Common myeloid progenitor, CD34-positive (primary cell): ENCODE measurements around the gene LTB4R.

Source experiments
- CTCF ChIA-PET: fragments of 350-600 bp; sonication (Branson Sonifier 250); formaldehyde crosslinking; loops from one replicate; lab custom pipeline; 2021; ENCODE audit warnings: antibody characterized with exemption; lab: Charles Lee
- POLR2A ChIA-PET: fragments of 350-600 bp; sonication (Branson Sonifier 250); formaldehyde crosslinking; loops from one replicate; lab custom pipeline; 2021; ENCODE audit warnings: antibody characterized with exemption; lab: Charles Lee
- DNase-seq, 3 donors: peaks; one replicate each; pipeline versions ENCODE4 v3.0.0 to v3.0.0-alpha.2; 2013
- H3K27ac ChIP-seq, 2 experiments: 1 replicate in 1 of 2; 2 replicates in 1 of 2; pipeline ENCODE4 v1.7.0; 2013; ENCODE audit warnings: inconsistent platforms in 2 of 2, low read length in 2 of 2, mild to moderate bottlenecking in 2 of 2, low read depth in 1 of 2, moderate library complexity in 1 of 2; ENCODE audit not compliant: severe bottlenecking in 2 of 2, insufficient read depth in 1 of 2, poor library complexity in 1 of 2
- H3K27me3 ChIP-seq, 5 experiments: replicated peaks in 2 of 5; 1 replicate in 3 of 5; 2 replicates in 2 of 5; pipeline versions ENCODE4 v1.6.1 to v1.7.0; 2013; ENCODE audit warnings: low read length in 4 of 5, mild to moderate bottlenecking in 2 of 5, moderate library complexity in 2 of 5, inconsistent platforms in 1 of 5; ENCODE audit not compliant: insufficient read depth in 5 of 5, control insufficient read depth in 4 of 5
- H3K36me3 ChIP-seq, 4 experiments: 1 replicate in 2 of 4; 2 replicates in 2 of 4; pipeline versions ENCODE4 v1.6.1 to v1.7.0; 2013; ENCODE audit warnings: low read length in 3 of 4, control low read depth in 1 of 4, mild to moderate bottlenecking in 1 of 4; ENCODE audit not compliant: control insufficient read depth in 4 of 4, insufficient read depth in 4 of 4
- H3K4me1 ChIP-seq, 4 experiments: 1 replicate in 3 of 4; 2 replicates in 1 of 4; pipeline versions ENCODE4 v1.6.1 to v1.7.1; 2013; ENCODE audit warnings: low read length in 3 of 4, mild to moderate bottlenecking in 3 of 4, control low read depth in 1 of 4, inconsistent platforms in 1 of 4, moderate library complexity in 1 of 4; ENCODE audit not compliant: control insufficient read depth in 4 of 4, insufficient read depth in 4 of 4; ENCODE audit errors: control extremely low read depth in 1 of 4
- H3K4me3 ChIP-seq, 7 experiments: 1 replicate in 4 of 7; 2 replicates in 3 of 7; pipeline versions ENCODE4 v1.5.1 to v1.7.0; 2013; ENCODE audit warnings: mild to moderate bottlenecking in 7 of 7, low read length in 6 of 7, moderate library complexity in 6 of 7, inconsistent platforms in 2 of 7, low read depth in 2 of 7, control low read depth in 1 of 7; ENCODE audit not compliant: insufficient read depth in 4 of 7, control insufficient read depth in 1 of 7; ENCODE audit errors: extremely low read depth in 1 of 7
- H3K9me3 ChIP-seq, 5 experiments: 1 replicate in 4 of 5; 2 replicates in 1 of 5; pipeline versions ENCODE4 v1.6.1 to v1.7.1; 2013; ENCODE audit warnings: low read length in 4 of 5, mild to moderate bottlenecking in 2 of 5, inconsistent platforms in 1 of 5, low read depth in 1 of 5, moderate library complexity in 1 of 5; ENCODE audit not compliant: control insufficient read depth in 4 of 5, insufficient read depth in 2 of 5; ENCODE audit errors: control extremely low read depth in 1 of 5
- WGBS: methylation state at CpG from one replicate; pipeline ENCODE4 v1.1.5; 2013; ENCODE audit not compliant: insufficient coverage; 5-methylcytosine and 5-hydroxymethylcytosine counted together

The LTB4R gene

DNA sequence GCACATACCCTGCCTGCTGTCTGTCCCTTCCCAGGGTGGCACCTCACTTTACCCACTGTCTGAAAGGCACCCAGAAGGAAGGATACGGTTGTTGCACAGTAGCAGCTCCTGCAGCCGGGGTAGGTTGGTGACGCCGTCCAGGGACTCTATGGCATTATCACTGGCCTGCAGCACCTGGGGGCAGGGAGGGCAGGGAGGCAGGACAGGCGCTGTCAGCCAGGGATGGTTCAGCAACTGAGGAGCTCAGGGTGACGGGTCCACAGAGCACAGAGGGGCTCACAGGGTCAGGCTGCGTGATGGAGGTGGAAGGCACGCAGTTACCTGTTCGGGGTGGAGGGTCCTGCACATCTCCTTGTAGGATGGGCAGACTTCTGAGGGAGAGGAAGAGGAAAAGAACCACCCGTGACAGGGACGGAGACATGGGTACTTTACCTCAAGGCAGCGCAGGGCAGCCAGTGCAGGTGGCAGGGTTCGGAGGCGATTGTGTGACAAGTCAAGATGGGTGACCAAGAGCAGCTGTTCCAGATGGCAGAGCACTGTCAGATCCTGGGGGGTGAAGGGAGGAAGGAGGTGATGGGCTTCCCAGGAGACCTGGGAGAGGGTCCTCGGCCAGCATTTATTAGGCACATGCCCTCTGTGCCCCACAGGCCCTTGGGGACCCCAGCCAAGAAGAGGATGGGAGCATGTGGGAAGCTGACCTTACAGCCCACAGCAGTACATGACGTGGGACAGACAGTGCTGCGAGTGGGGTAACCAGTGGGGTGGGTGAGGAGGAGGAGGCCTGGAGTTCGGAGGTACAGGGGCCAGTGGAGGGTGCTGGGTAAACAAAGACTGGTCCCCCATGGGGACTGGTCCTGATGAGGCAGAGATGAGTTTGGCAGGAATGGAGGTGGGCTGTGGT is 44.7 kb upstream of the LTB4R start:
- Histone ChIP-seq H3K27ac (no peak overlapping the region), H3K4me1 (peaks cover 0 to 8% (median 4%) of the 10 kb centered on the region in 4 experiments), H3K9me3 (no peaks in the 10 kb centered on the region), H3K36me3 (peaks cover 0 to 34% (median 20%) of the 10 kb centered on the region in 4 experiments), H3K4me3 (no peak overlapping the region), H3K27me3 (no peaks in the 10 kb centered on the region)
- POLR2A ChIA-PET = no interaction called here
- WGBS = 95% methylated on average over 17 of the region's 18 CpGs
- CTCF ChIA-PET = interaction anchor here (0.6 to 7.7 kb wide), 6 partner anchors 14 to 158 kb away, joined by 3 to 57 read pairs (median 6); partner anchors contain the start of genes DHRS1, NOP9 and TINF2
- DNase-seq = no peak

DNA sequence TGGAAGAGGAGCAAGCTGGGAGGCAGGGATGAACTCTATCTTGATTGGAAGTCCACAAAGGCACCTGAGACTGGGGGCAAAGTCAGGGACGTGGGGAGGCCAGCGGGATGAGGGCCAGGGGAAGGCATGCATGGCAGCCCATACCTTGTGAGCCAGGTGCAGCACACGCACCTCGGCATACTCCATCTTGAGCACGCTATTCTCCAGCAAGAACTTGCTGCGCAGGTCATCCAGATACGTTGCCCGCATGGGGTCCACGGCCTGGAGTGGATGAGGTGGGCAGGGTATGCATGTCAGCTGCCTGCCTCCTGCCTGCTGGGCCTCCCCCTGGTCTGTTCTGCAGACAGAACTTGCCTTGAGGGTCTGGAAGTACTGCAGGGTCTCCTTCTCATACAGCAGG is 43.8 kb upstream of the LTB4R start:
- no peak overlapping the region for H3K4me3 ChIP-seq
- H3K4me1 ChIP-seq = peaks cover 0 to 17% (median 10%) of the 10 kb centered on the region in 4 experiments
- ChIA-PET CTCF (interaction anchor here (1.4 to 7.7 kb wide), 6 partner anchors 13 to 32 kb away, joined by 3 to 57 read pairs (median 6); partner anchors contain the start of genes DHRS1, NOP9 and TINF2), POLR2A (no interaction called here)
- over 99% methylated on average over 9 of the region's 9 CpGs for WGBS
- H3K27me3 ChIP-seq = no peaks in the 10 kb centered on the region
- peaks cover 0 to 34% (median 20%) of the 10 kb centered on the region in 4 experiments for H3K36me3 ChIP-seq
- DNase-seq = no peak
- H3K9me3 ChIP-seq = no peaks in the 10 kb centered on the region
- H3K27ac ChIP-seq = no peak overlapping the region

DNA sequence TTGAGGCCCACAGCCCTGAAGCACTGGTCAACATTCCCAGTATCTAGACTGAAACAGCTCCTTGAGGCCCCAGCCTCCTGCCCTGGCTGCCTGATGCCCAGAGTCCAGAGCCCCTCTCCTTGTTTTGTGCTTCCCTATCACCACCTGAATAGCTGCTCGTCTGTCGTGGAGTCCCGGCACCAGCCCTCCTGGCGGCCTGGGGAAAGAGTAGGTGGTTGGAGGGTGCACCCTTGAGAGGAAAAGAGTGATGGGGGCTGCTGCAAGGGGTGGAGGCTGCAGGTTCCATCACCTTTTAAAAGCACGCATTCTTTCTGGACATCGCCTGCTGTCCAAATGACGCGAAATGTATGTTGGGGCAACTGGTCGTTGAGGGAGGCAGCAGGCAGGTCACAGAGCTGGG is 43.1 kb upstream of the LTB4R start:
- no peak overlapping the region for H3K27ac ChIP-seq
- no peak for DNase-seq
- H3K36me3 ChIP-seq = peaks cover 0 to 34% (median 20%) of the 10 kb centered on the region in 4 experiments
- ChIA-PET POLR2A (no interaction called here), CTCF (interaction anchor here (1.3 to 7.7 kb wide), 6 partner anchors 13 to 31 kb away, joined by 3 to 57 read pairs (median 4); partner anchors contain the start of genes DHRS1, NOP9 and TINF2)
- no peaks in the 10 kb centered on the region for H3K27me3 ChIP-seq
- no peak overlapping the region for H3K4me3 ChIP-seq
- 97% methylated on average over 9 of the region's 9 CpGs for WGBS
- peaks cover 0 to 19% (median 11%) of the 10 kb centered on the region in 4 experiments for H3K4me1 ChIP-seq
- H3K9me3 ChIP-seq = no peaks in the 10 kb centered on the region

DNA sequence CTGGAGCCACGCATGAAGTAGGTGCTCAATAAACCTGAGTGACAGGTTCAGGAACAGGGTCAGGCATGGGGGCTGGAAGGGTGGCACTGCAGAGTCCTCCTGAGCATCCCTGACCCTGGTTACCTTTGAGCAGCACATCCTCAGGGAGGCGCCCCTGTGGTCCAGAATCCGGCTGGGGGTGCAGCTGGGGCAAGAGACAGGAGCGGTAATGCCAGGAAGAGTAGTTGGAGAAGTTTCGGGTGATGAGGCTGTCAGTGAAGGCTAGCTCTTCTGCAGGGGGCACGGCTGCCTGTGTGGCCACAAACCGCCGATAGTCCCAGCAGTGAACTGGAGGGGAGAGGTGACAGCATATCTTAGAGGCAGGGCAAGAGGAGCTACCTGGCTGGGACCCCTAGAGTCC is 41.9 kb upstream of the LTB4R start:
- Histone ChIP-seq H3K36me3 (peaks cover 0 to 34% (median 20%) of the 10 kb centered on the region in 4 experiments), H3K27ac (no peak overlapping the region), H3K4me3 (no peak overlapping the region), H3K27me3 (no peaks in the 10 kb centered on the region), H3K9me3 (no peaks in the 10 kb centered on the region), H3K4me1 (peaks cover 2 to 31% (median 15%) of the 10 kb centered on the region in 4 experiments)
- ChIA-PET CTCF (interaction anchor here (0.8 to 7.7 kb wide), 10 partner anchors 11 to 162 kb away, joined by 4 to 57 read pairs (median 18); partner anchors contain the start of genes CHMP4A, CIDEB, DHRS1 and LTB4R2), POLR2A (no interaction called here)
- DNase-seq = no peak
- 99% methylated on average over 8 of the region's 8 CpGs for WGBS

DNA sequence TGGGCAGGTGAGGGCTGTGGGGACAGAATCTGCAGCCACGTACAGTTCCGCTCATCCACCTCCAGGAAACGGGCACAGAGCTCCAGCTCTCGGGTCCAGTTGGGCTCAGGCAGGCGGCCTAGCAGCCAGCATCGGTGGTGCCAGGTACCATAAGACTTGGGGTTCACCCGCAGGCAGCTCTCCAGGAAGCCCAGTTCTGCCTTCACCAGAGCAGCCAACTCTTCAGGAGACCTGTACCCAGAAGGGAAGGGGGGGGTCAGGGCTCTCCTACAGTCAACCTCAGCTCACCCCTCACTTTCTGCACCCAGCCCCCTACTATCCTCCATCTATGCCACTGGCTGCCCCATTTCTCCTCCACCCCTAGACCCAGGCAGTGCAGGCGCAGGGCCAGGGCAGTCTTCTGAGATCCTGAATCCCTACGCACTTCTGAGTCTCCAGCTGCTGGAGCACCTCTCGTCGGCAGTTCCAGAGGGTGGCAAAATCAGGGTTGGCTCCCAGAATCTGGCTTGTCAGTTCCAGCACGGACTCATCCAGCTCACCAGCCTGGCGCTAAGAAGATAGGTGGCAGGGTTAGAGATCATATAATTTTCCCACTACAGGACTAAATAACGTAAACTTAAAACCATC is 41.3 kb upstream of the LTB4R start:
- DNase-seq = no peak
- WGBS = 95% methylated on average over 11 of the region's 14 CpGs
- Histone ChIP-seq H3K36me3 (peaks cover 0 to 34% (median 19%) of the 10 kb centered on the region in 4 experiments), H3K4me3 (peak overlapping the region in 1 of 7 experiments; percentile 96), H3K4me1 (peaks cover 2 to 32% (median 15%) of the 10 kb centered on the region in 4 experiments), H3K27ac (no peak overlapping the region), H3K27me3 (no peaks in the 10 kb centered on the region), H3K9me3 (no peaks in the 10 kb centered on the region)
- POLR2A ChIA-PET = interaction anchor here (1.2 to 1.4 kb wide), 2 partner anchors 8 to 19 kb away, joined by 3 to 4 read pairs; no protein-coding TSS in a partner anchor
- CTCF ChIA-PET = interaction anchor here (0.8 to 7.7 kb wide), 16 partner anchors 11 to 167 kb away, joined by 3 to 57 read pairs (median 5); partner anchors contain the start of genes CHMP4A, CIDEB, DHRS1 and LTB4R2

DNA sequence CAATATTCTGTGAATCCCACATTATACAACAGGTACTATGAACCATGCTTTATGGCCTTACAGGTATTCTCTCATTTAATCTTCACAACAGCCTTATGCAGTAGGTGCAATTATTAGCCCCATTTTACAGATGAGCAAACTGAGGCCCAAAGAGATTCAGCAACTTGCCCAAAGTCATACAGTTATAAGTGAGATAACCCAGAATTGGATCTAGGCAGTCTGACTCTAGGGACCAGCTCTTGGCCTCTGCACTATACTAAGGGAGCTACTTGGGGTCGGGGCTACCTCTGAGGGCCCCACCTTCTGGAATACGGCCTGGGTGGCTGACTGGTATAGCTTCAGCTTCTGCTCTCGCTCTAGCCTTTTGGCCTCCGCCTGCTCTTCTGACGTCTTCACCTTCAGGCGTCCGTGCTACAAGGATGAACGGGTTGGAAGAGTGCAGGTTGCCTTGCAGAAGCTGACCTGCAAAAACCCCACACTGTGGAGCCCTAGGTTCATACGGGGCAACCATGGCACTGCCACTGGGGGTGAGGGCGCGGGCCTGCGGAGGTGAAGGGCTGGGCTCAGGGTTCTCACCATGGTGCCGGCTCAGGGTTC is 40.7 kb upstream of the LTB4R start:
- ChIA-PET POLR2A (interaction anchor here (0.6 to 1.4 kb wide), 6 partner anchors 9 to 56 kb away, joined by 3 to 6 read pairs (median 4); partner anchors contain the start of genes DHRS1, NOP9 and TINF2), CTCF (interaction anchor here (0.7 to 7.7 kb wide), 21 partner anchors 9 to 166 kb away, joined by 3 to 57 read pairs (median 5); partner anchors contain the start of genes CHMP4A, CIDEB, DHRS1 and IRF9)
- H3K27me3 ChIP-seq = no peaks in the 10 kb centered on the region
- peaks cover 2 to 35% (median 18%) of the 10 kb centered on the region in 4 experiments for H3K4me1 ChIP-seq
- no peak for DNase-seq
- H3K27ac ChIP-seq = peak overlapping the region; percentile 80 to 94
- peak overlapping the region; percentile 74 to 96 (median 85) for H3K4me3 ChIP-seq
- WGBS = 11% methylated on average over 13 of the region's 13 CpGs
- no peaks in the 10 kb centered on the region for H3K9me3 ChIP-seq
- peaks cover 0 to 32% (median 15%) of the 10 kb centered on the region in 4 experiments for H3K36me3 ChIP-seq
